Loucy (cell line): ENCODE results near the gene MCAM.

Experiments
- CTCF ChIP-seq: fragments of 200-600 bp; sonication (generic); conservative IDR thresholded peaks from 2 replicates; pipeline ENCODE4 v1.5.1; 2014; ENCODE audit warnings: mild to moderate bottlenecking, antibody characterized with exemption, low read length
- EZH2phosphoT487 ChIP-seq: fragments of 200-600 bp; IDR thresholded peaks from 2 replicates; pipeline ENCODE4 v1.6.1; 2018; ENCODE audit warnings: antibody characterized with exemption, mild to moderate bottlenecking, moderate library complexity, borderline replicate concordance

- no peak for TF ChIP-seq CTCF
- TF ChIP-seq EZH2phosphoT487 = no peak
Measured at GRCh38 chr11:119314726-119315125, 2.2 kb downstream of the MCAM start.
